GM12878 (cell line): ENCODE results near the gene FJX1.

Source experiments
- CEBPB ChIP-seq, 2 experiments: fragments of 150-350 bp in 1 of 2; IDR thresholded peaks; 2 replicates each; pipeline ENCODE4 v1.6.1; 2012 to 2014; ENCODE audit warnings: low read depth in 2 of 2, low read length in 2 of 2, borderline replicate concordance in 1 of 2, inconsistent platforms in 1 of 2
- CTCF ChIP-seq, 3 experiments: IDR thresholded peaks in 2 of 3; conservative IDR thresholded peaks in 1 of 3; 2 replicates each; pipeline ENCODE4 v1.5.1; 2011; ENCODE audit warnings: low read depth in 3 of 3, low read length in 3 of 3, mild to moderate bottlenecking in 3 of 3, control low read depth in 2 of 3, moderate library complexity in 2 of 3, inconsistent platforms in 1 of 3, mixed read lengths in 1 of 3; ENCODE audit not compliant: control insufficient read depth in 2 of 3, insufficient read depth in 1 of 3; ENCODE audit errors: extremely low read depth in 1 of 3
- JUNB ChIP-seq: IDR thresholded peaks from 2 replicates; pipeline ENCODE4 v1.6.1; 2016; ENCODE audit warnings: antibody characterized with exemption, mild to moderate bottlenecking
- KDM1A ChIP-seq: fragments of 200-600 bp; sonication (generic); IDR thresholded peaks from 2 replicates; pipeline ENCODE4 v1.6.1; 2016; ENCODE audit warnings: borderline replicate concordance
- USF1 ChIP-seq: IDR thresholded peaks from 2 replicates; pipeline ENCODE4 v1.6.1; 2011; ENCODE audit warnings: borderline replicate concordance, low read depth, mild to moderate bottlenecking, moderate library complexity, mixed read lengths, low read length; ENCODE audit not compliant: insufficient read depth; ENCODE audit errors: extremely low read length
- ZBTB40 ChIP-seq: fragments of 450-650 bp; IDR thresholded peaks from 2 replicates; pipeline ENCODE4 v1.6.1; 2016; ENCODE audit warnings: mild to moderate bottlenecking, moderate library complexity, borderline replicate concordance
- ZNF384 ChIP-seq: IDR thresholded peaks from 2 replicates; pipeline ENCODE4 v1.6.1; 2012; ENCODE audit warnings: low read depth, mild to moderate bottlenecking, low read length, improper control_type of control experiment, borderline replicate concordance

DNA sequence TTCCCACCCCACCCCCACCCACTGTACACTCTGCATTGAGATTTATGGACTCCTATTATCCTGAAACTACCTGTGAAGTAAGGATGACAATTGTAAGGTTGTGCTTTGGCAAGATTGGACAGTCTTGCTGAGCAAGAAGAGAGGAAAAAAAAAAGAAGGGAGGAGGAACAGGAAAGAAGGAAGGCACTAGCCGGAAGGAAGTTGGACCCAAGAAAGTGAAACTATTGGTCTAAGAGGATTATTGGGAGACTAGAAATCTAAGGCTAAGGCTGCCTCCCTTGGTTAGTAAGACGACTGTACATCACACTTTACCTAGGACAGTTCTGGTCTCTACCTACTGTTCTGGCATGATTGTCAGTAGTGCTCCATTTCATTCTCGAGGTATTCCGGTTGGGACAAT, 32.2 kb downstream of the FJX1 start:
- TF ChIP-seq USF1, result no peak
- no peak for TF ChIP-seq CEBPB (IDR thresholded peaks at IDR 0.05; ENCODE audit: borderline replicate concordance in 1 of 2, low read depth in 2 of 2, low read length in 2 of 2)
- TF ChIP-seq CTCF (IDR thresholded peaks at IDR 0.05 in 2 of 3, conservative IDR thresholded peaks at IDR 0.05 in 1 of 3; ENCODE audit: control insufficient read depth in 2 of 3, extremely low read depth in 1 of 3, insufficient read depth in 1 of 3, low read depth in 3 of 3, low read length in 3 of 3), result no peak
- TF ChIP-seq ZBTB40, result no peak
- TF ChIP-seq KDM1A, result no peak
- no peak for TF ChIP-seq ZNF384
- TF ChIP-seq JUNB, result no peak
